Keratinocyte (primary cell): ENCODE data around the gene C11orf24. TPM values are rescaled to one million over a fixed set of nuclear protein-coding genes. Genes with fewer than 3 reads are reported as not detected.

Source experiments
- DNase-seq: peaks from one replicate; pipeline ENCODE4 v3.0.0-alpha.2; 2011; ENCODE audit warnings: low read depth, missing footprints, low spot score
- FAIRE-seq: peaks from 2 replicates; lab custom pipeline; 2011; peaks lifted over from hg19 to GRCh38; lab: Jason Lieb, UNC
- H2AFZ ChIP-seq: 2 replicates; pipeline ENCODE4 v1.6.0; 2012; ENCODE audit warnings: low read length, control low read depth, inconsistent platforms; ENCODE audit not compliant: control insufficient read depth
- H3K27ac ChIP-seq: 2 replicates; pipeline ENCODE4 v1.5.1; 2011; ENCODE audit warnings: low read length; ENCODE audit not compliant: control insufficient read depth, insufficient read depth
- H3K27me3 ChIP-seq: 3 replicates; pipeline ENCODE4 v1.6.0; 2011; ENCODE audit warnings: low read length; ENCODE audit not compliant: control insufficient read depth, insufficient read depth; ENCODE audit errors: extremely low read depth
- H3K36me3 ChIP-seq, 2 experiments: 2 replicates in 1 of 2; 3 replicates in 1 of 2; pipeline ENCODE4 v1.5.1; 2011; ENCODE audit warnings: low read length in 2 of 2, mild to moderate bottlenecking in 1 of 2; ENCODE audit not compliant: control insufficient read depth in 2 of 2, insufficient read depth in 2 of 2; ENCODE audit errors: extremely low read depth in 1 of 2
- H3K4me1 ChIP-seq: 3 replicates; pipeline ENCODE4 v1.5.1; 2011; ENCODE audit warnings: low read length; ENCODE audit not compliant: control insufficient read depth, insufficient read depth; ENCODE audit errors: extremely low read depth
- H3K4me2 ChIP-seq: 3 replicates; pipeline ENCODE4 v1.6.0; 2011; ENCODE audit warnings: low read depth, low read length; ENCODE audit not compliant: control insufficient read depth, insufficient read depth; ENCODE audit errors: extremely low read depth
- H3K4me3 ChIP-seq, 3 experiments: fragments of 200-600 bp in 1 of 3; sonication (generic) in 1 of 3; 2 replicates in 2 of 3; 3 replicates in 1 of 3; pipeline ENCODE4 v1.5.1; 2011 to 2016; ENCODE audit warnings: low read length in 3 of 3, mild to moderate bottlenecking in 3 of 3, control low read depth in 2 of 3, inconsistent platforms in 1 of 3, low read depth in 1 of 3, mixed read lengths in 1 of 3, mixed run types in 1 of 3, moderate library complexity in 1 of 3; ENCODE audit not compliant: control insufficient read depth in 2 of 3, insufficient read depth in 2 of 3; ENCODE audit errors: extremely low read depth in 1 of 3
- H3K79me2 ChIP-seq: 2 replicates; pipeline ENCODE4 v1.6.0; 2012; ENCODE audit warnings: low read length; ENCODE audit not compliant: control insufficient read depth, insufficient read depth
- H3K9ac ChIP-seq: 3 replicates; pipeline ENCODE4 v1.6.0; 2011; ENCODE audit warnings: low read length; ENCODE audit not compliant: control insufficient read depth, insufficient read depth; ENCODE audit errors: extremely low read depth
- H3K9me1 ChIP-seq: 3 replicates; pipeline ENCODE4 v1.6.0; 2011; ENCODE audit warnings: low read length; ENCODE audit not compliant: control insufficient read depth, insufficient read depth; ENCODE audit errors: extremely low read depth
- H3K9me3 ChIP-seq: 2 replicates; pipeline ENCODE4 v1.5.1; 2012; ENCODE audit warnings: low read depth, low read length; ENCODE audit not compliant: control insufficient read depth
- H4K20me1 ChIP-seq: 3 replicates; pipeline ENCODE4 v1.6.0; 2011; ENCODE audit warnings: low read length; ENCODE audit not compliant: control insufficient read depth, insufficient read depth; ENCODE audit errors: extremely low read depth
- EZH2 ChIP-seq: IDR thresholded peaks from one replicate; pipeline ENCODE4 v1.6.1; 2012; ENCODE audit warnings: inconsistent platforms, mild to moderate bottlenecking, low read length, moderate library complexity
- dilution Hi-C: fragments of 300-500 bp; cut with MboI; formaldehyde crosslinking; loops from one replicate; pipeline ENCODE4 v1.7.0; 2020; ENCODE audit warnings: low sequenced_read_pairs; ENCODE audit not compliant: extremely low pct_ligation_motif_present
- polyA plus RNA-seq, 5 experiments: library from polyadenylated mRNA; depleted of rRNA in 3 of 5; stranded (reverse) in 3 of 5; stranded (forward) in 1 of 5; unstranded in 1 of 5; fragments of >200 nt; gene quantifications; 1 replicate in 1 of 5; 2 replicates in 3 of 5; 3 replicates in 1 of 5; pipeline versions ENCODE4 v1.2.1 to v1.2.3, GENCODE V29; 2011 to 2012; ENCODE audit warnings: missing spikeins in 2 of 5, low read depth in 1 of 5, low replicate concordance in 1 of 5
- TF ChIP-seq, protein P1 (sequence below), 3 experiments: IDR thresholded peaks in 1 of 3; conservative IDR thresholded peaks in 1 of 3; optimal IDR thresholded peaks in 1 of 3; 2 replicates in 2 of 3; 3 replicates in 1 of 3; pipeline versions ENCODE3 to v1.5.1; 2011; ENCODE audit warnings: low read length in 3 of 3, mild to moderate bottlenecking in 3 of 3, moderate library complexity in 2 of 3, control low read depth in 1 of 3, inconsistent platforms in 1 of 3; ENCODE audit not compliant: insufficient read depth in 2 of 3; ENCODE audit errors: extremely low read depth in 1 of 3

Gene C11orf24
- polyA plus RNA-seq, 1 donor (not counting 4 experiments of a cell fraction or from before 2014, with no cell fraction given): 28.4 TPM

DNA sequence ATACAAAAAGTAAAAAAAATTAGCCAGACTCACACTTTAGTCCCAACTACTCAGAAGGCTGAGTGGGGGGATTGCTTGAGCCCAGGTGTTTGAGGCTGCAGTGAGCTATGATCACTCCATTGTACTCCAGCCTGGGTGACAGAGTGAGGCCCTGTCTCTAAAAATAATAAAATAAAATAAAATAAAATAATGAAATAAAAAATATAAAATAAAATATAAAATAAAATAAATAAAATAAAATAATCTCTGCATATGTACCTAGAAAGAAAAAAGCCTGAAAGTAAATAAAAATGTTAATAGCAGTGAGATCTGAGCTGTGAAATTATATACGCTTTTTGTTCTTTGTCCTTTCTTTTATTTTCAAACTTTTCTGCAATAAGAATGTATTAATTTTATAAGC, 23.5 kb upstream of the C11orf24 start:
- Histone ChIP-seq H3K9me1 (no peaks in the 10 kb centered on the region), H2AFZ (no peak overlapping the region), H3K4me2 (no peak overlapping the region), H3K27ac (no peak overlapping the region), H3K27me3 (peaks cover 15% of the 10 kb centered on the region), H3K4me1 (peaks cover 2% of the 10 kb centered on the region), H4K20me1 (no peaks in the 10 kb centered on the region), H3K4me3 (no peak overlapping the region), H3K9ac (no peak overlapping the region), H3K36me3 (no peaks in the 10 kb centered on the region), H3K79me2 (no peaks in the 10 kb centered on the region), H3K9me3 (no peaks in the 10 kb centered on the region)
- dilution Hi-C loops: no loop called here
- no peak for DNase-seq
- FAIRE-seq: no peak
- TF ChIP-seq, protein P1, sequence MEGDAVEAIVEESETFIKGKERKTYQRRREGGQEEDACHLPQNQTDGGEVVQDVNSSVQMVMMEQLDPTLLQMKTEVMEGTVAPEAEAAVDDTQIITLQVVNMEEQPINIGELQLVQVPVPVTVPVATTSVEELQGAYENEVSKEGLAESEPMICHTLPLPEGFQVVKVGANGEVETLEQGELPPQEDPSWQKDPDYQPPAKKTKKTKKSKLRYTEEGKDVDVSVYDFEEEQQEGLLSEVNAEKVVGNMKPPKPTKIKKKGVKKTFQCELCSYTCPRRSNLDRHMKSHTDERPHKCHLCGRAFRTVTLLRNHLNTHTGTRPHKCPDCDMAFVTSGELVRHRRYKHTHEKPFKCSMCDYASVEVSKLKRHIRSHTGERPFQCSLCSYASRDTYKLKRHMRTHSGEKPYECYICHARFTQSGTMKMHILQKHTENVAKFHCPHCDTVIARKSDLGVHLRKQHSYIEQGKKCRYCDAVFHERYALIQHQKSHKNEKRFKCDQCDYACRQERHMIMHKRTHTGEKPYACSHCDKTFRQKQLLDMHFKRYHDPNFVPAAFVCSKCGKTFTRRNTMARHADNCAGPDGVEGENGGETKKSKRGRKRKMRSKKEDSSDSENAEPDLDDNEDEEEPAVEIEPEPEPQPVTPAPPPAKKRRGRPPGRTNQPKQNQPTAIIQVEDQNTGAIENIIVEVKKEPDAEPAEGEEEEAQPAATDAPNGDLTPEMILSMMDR (optimal IDR thresholded peaks at IDR 0.05 in 1 of 3, IDR thresholded peaks at IDR 0.05 in 1 of 3, conservative IDR thresholded peaks at IDR 0.05 in 1 of 3; ENCODE audit: extremely low read depth in 1 of 3, insufficient read depth in 2 of 3, low read length in 3 of 3): no peak
- TF ChIP-seq EZH2: no peak

DNA sequence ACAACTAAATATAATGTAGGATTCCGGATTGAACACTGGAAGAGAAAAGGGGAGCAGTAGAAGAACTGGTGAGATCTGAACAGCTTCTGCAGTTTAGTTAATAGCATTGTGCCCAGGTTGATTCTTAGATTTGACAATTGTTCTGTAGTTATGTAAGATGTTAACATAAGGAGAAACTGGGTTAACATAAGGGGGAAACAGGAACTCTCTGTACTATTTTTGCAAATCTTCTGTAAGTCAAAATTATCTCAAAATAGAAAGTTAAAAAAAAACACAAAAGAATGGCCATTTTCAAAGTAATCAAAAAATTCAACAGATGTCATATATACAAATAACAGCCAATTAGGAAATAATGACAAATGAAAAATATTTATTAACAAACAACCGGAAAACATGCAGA, 21.9 kb upstream of the C11orf24 start:
- H2AFZ ChIP-seq: no peak overlapping the region
- no peak overlapping the region for H3K4me2 ChIP-seq
- H3K4me3 ChIP-seq: no peak overlapping the region
- no peaks in the 10 kb centered on the region for H3K36me3 ChIP-seq
- no peak overlapping the region for H3K9ac ChIP-seq
- DNase-seq (no peak), FAIRE-seq (no peak)
- no peaks in the 10 kb centered on the region for H3K9me1 ChIP-seq
- TF ChIP-seq EZH2: no peak
- TF ChIP-seq, protein P1 (optimal IDR thresholded peaks at IDR 0.05 in 1 of 3, IDR thresholded peaks at IDR 0.05 in 1 of 3, conservative IDR thresholded peaks at IDR 0.05 in 1 of 3; ENCODE audit: extremely low read depth in 1 of 3, insufficient read depth in 2 of 3, low read length in 3 of 3): no peak
- peaks cover 2% of the 10 kb centered on the region for H3K4me1 ChIP-seq
- no peaks in the 10 kb centered on the region for H3K79me2 ChIP-seq
- peaks cover 9% of the 10 kb centered on the region for H3K27me3 ChIP-seq
- dilution Hi-C loops: no loop called here
- H4K20me1 ChIP-seq: no peaks in the 10 kb centered on the region
- H3K9me3 ChIP-seq: no peaks in the 10 kb centered on the region
- no peak overlapping the region for H3K27ac ChIP-seq
